Right renal pelvis (tissue), 4 donors: Measurements from ENCODE around the gene CDH13. TPM values are rescaled to one million over a fixed set of nuclear protein-coding genes. Genes with fewer than 3 reads are reported as not detected.

Experiments used
- DNase-seq, 4 donors: peaks; one replicate each; pipeline ENCODE4 v3.0.0-alpha.2; 2013; ENCODE audit warnings: low read depth in 4 of 4, low spot score in 3 of 4, missing footprints in 1 of 4
- polyA plus RNA-seq, 4 donors: library from polyadenylated mRNA; unstranded; fragments of 120-200 nt; gene quantifications; one replicate each; pipeline ENCODE4 v1.2.1, GENCODE V29; 2013; ENCODE audit not compliant: insufficient read length in 4 of 4

CDH13 gene
- polyA plus RNA-seq, 4 donors, result 10.1 to 16.5 (median 13.4) TPM

DNA sequence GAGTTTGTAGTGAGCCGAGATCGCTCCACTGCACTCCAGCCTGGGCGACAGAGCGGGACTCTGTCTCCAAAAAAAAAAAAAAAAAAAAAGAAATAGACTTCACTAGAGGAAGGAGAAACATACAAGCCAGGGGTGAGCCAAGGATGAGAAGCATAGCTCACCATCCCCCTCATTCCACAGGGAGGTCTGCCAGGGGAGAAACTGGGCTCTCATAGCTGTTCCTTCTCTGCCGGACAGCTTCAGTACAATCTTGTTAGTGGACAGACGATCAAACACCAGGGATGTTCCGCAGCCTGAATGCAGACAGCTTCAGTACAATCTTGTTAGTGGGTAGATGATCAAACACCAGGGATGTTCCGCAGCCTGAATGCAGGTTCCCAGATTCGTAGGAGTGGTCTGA is 509.6 kb downstream of the CDH13 start:
- no peak for DNase-seq

DNA sequence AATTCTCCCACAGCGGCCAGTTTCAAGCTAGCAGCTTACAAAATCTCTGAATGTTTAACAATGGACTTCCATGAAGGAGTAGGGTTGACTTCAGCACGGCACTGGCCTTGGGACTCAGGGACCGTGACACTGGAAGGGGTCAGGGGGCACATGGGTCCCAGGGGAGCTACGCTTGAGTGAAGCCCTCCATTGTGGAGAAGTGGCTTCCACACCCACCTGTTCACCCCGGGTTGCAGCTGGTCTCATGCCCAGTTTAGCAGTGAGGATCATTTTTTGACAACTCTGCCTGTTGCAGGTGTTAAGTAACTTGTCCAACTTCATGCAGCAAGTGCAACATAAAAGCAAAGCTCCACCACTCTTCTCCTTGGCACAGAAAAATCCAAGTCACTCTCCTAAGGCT is 510.2 kb downstream of the CDH13 start:
- DNase-seq, result no peak

DNA sequence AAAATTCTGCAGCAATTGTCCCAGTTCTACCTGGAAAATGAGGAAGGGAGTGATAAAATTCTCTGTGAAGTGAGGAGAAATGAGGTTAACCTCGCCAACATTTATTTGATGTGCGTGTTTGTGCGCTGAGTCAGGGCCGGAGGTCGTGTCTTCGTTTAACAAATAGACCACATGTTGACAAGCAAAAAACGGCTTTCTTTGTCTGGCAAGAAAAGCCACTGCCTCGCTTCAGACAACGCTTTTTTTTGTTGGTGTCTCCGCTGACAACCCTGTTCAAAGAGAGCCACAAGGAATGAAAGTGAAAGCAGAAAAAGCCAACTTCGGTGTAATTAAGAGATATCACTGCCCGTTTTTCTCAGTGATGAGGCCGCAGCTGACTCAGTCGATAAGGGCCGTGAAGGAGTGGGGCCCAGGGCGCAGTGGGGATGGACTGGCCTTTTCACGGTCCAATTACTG is 510.6 kb downstream of the CDH13 start:
- DNase-seq, result no peak

DNA sequence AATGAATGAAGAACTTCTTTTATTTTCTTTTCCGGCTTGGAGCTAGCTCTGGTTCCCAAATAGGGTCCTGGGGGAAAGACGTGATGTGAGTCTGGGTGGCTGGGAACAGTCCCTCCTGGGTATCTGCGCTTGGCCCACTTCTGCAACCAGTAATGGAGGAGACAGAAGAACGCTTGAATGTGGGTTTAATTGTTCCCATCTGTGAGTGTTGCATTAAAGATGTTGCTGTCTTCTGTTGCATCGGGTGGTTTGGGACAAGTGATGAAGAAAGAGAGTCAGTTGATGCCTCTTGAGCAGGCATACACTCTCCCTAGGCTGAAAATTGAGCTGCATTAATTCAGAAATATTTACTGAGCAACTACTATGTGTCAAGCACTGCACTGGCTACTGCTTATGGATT is 511.1 kb downstream of the CDH13 start:
- no peak for DNase-seq

DNA sequence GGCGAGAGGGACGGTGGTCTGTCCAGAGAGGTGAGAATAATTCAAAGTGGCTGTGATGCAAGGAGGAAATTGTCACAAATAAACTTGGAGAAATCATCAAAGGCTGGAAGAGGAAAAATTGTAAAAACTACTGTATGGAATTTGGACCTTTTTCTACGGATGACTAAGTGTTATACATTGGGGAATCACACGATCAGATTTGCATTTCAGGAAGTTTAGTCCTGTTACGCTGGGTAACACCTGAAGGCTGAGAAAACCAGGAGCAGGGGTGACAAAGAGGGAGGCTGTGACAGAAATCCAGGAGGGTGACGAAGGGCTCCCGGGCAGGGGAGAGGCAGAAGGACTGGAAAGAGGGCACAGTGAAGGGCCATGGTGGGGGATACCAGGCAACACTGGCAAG is 511.7 kb downstream of the CDH13 start:
- DNase-seq, result no peak

DNA sequence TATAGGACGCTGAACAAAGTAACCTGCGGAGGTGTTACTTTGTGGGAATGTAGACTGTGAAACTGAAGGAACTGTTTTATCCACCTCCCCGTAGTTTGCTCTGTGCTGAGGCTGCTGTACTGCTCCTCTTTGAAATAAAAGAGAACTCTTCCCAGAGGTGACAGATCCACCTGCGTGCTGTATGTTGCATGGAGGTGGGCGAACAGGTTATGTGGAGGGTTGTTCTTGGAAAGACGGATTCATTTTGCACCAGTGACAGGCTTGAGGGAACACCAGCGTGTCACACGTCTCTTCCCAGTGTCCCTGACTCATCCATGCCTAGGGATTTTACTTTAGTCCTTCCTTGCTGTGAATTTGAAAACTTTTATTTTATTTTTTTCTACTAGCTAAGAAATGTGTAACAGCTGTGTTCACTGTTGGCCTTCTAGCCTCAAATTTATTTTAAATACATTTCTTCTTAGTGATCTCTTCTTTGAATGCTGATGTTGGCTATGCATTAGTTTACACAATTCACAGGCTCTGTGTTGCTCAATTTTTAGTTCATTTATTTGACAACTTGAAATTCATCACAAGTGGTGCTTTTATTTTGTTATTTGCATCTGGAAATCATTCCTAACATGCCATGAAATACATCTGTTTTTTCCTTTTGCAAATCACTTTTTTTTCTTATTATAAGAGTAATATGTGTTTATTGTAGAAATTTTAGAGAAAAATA is 512.4 kb downstream of the CDH13 start:
- no peak for DNase-seq

DNA sequence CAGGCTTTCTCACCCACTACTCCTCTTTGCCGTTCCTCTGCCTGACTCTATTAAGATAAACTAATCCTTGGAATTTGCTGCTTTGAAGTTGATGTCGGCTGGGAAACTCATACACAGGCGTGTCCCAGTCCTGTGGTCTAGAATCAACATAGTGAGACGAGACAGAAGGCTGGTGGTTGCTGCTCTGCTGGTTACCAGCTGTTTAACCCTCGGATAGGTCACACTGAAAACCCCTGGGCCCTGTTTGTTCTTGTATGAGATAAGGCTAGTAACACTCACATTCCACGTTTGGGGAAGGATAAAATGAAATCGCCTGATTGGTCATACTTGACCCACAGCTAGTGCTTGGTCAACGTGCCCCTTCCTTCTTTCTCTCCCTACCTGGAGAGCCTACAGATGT is 517.0 kb downstream of the CDH13 start:
- DNase-seq, result no peak

DNA sequence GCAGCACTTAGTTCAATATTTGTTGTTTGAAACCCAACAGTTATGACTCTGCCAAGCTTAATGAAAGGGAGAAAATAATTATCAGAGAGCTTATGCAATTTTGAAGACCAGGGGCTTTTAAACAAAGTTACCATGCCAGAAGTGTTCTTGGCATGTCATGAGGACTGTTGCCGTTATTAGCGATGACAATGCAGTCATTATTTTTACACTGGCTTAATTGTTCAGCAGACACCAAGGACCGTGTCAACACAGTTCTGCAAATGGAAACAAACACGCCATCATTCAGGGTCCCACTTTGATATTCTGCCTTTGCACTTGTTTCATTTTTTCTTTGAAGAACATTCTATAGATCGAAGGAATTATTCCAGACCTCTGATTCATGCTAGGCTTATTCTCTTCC is 518.5 kb downstream of the CDH13 start:
- no peak for DNase-seq

DNA sequence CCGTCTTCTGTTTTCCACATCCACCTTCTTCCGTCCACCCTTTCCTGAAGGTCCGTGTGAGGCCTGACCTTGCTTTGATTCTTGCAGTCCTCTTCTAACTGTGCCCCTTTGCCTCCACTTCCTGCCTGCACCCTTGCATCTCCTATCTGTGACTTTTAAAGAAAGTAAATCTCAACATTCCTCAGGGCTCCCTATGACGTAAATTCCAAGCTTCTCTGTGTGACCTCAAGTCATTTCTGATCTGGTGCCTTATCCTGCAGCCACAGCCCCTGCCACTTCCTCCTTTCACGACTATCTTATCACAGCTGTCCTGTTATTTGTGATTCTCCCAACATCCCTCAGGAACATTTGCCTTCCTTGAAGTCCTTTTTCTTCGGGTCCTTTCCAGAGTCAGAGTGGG is 520.5 kb downstream of the CDH13 start:
- no peak for DNase-seq

DNA sequence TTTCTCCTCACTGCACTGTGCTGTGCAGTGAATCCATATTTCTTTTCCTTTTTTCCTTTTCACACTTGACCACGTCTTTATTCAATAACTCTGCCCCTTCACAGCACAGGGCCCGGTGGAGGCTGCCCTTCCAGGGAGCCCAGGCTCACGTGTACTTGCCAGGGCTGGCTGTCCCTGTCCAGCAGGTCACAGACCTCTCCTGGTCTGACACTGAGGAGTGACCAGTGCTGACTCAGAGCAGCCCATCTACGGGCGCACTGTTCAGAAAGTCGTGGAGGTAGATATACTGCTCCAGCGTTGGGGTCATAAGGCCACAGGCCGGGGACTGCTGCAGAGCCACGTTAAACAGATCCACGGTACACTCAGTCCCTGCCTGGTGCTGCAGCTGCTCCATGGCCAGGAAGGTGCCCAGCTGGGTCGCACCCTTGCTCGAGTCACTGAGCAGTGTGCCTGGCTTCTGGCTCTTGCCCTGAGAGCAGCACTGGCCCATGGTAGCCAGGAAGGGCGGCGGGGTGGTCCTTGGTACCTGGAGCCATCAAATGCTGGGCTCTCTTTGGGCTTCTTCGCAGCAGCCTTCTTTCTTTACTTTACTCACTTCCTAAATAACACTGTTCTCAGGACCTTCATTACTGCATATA is 531.7 kb downstream of the CDH13 start:
- DNase-seq, result no peak

DNA sequence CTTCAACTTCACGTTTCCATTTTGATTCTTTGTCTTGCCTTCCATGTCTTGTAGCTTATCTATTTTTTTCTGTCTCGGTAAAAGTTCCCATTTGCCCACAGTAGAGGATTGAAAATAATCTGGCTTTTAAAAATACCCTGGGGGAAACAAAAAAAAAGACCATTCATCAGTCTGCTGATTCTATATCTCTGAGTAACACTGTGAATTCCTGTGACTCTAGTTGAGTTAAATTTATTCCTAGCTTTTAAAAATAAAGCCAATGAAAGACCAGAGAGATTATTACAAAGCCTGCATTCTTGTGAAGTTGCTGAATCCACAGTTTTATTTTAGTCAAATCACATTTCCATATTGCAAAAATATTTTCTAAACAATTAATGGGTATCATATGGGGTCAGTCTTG is 532.3 kb downstream of the CDH13 start:
- DNase-seq, result no peak

DNA sequence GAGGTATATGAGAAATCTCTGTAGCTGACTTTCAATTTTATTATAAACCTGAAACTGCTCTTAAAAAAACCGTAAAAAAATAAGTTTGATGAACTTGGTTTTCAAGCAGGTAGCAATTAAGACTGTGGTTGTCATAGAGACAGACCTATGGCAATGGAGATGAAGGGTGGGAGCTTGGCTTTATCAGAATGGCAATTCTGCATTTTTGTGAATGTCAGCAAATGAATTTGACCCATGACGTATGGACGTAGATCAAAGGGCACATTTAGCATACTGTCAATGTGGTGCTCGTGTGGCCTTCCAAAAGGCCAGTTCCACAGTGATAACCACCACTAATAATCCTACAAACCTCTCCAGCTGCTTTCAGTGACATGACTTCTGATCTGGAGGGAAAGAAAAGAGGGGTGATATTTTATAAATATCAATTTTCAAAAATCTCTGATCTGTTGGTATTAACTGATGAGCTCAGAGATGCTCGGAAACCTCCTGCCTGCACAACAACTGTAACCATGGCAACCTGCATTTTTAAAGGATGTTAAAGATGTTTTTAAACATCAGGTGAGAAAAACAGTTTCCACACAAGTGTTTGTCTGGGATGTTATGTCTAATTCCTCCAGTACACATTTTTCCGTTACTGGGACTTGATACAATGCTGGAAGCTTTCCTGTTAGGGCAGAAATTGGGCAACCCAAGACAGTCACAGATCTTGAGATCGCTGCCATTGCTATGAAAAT is 533.7 kb downstream of the CDH13 start:
- DNase-seq, result no peak

DNA sequence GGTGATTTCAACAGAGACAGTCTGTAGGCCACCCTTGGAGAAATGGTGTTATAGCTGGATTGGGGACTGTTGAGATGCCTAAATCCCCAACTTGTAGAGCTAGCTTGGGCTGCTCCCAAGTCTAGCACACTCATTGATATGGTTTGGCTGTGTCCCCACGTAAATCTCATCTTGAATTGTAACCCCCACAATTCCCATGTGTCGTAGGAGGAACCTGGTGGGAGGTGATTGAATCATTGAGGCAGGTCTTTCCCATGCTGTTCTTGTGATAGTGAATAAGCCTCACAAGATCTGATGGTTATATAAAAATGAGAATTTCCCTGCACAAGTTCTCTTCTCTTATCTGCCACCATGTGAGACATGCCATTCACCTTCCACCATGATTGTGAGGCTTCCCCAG is 536.0 kb downstream of the CDH13 start:
- DNase-seq, result no peak

DNA sequence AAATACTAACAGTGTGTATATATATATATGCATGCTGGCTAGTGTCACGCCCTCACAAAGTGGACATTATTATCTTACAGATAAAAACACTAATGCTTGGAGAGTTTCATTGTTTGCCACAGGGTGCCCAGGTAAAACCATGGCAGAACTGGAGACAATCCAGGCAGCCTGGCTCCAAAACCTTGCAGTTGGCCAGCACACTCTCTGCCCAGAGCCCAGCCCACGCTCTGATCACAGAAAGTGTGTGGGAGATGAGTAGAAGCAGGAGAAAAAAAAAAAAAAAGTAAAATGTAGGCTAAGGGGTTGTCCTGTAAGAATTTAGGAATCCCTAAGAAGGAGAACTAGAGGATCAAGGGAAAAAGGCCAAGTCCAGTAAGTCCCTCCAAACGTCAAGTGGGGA is 538.0 kb downstream of the CDH13 start:
- DNase-seq, result no peak

DNA sequence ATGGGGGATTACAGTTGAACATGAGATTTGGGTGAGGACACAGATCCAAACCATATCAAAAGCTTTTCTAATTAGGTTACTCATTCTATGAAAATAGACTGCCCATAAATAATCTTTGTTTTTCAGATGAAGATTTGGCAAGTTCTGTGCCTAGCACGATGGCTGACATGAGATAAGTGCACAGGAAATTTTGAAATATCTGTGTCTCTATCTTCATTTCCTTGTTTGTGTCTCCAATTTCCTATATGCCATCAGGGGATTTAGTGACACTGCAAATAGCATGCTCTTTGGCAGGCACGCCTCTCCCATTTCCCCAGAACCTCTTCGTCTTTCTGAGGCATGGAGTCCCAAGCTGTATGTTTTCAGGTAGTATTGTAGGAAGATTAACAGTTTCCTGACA is 544.6 kb downstream of the CDH13 start:
- no peak for DNase-seq

DNA sequence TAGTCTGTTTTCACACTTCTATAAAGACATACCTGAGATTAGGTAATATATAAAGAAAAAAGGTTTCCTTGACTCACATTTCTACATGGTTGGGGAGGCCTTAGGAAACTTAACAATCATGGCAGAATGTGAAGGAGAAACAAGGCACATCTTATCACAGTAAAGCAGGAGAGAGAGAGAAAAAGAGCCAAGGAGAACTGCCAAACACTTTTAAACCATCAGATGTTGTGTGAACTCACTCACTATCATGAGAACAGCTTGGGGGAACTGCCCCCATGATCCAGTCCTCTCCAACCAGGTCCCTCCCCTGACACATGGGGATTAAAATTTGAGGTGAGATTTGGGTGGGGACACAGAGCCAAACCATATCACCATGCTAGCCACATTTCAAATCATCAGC is 547.9 kb downstream of the CDH13 start:
- DNase-seq, result no peak

DNA sequence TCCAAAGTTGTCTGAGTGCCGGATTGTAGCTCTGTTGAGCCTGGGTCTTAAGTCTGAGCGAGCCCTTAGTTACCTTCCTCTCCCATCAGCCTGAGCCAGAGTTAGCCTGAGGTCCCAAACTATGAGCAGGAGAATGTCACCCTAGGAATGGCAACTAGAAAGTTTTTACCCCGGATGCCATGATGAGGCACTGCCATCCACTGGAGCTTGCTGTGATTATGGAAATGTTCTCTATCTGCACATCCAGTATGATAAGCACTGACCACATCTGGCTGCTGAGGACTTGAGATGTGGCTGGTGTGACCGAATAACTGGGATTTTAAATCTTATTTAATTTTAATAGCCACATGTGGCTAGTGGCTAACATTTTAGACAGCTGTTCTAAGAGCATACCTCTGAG is 550.0 kb downstream of the CDH13 start:
- DNase-seq, result no peak

DNA sequence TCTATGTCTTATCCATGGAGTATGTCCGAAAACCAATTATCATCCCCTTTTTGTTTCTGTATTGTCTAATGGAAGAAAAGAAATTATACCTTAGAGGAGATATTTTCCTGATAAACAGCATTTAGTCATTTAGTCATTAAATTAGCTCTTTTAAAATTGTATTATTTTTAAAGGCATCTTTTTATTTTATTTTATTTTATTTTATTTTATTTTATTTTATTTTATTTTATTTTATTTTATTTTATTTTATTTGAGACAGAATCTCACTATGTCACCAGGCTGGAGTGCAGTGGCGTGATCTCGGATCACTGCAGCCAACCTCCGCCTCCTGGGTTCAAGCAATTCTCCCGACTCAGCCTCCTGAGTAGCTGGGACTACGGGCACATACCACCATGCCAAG is 559.1 kb downstream of the CDH13 start:
- DNase-seq, result no peak

DNA sequence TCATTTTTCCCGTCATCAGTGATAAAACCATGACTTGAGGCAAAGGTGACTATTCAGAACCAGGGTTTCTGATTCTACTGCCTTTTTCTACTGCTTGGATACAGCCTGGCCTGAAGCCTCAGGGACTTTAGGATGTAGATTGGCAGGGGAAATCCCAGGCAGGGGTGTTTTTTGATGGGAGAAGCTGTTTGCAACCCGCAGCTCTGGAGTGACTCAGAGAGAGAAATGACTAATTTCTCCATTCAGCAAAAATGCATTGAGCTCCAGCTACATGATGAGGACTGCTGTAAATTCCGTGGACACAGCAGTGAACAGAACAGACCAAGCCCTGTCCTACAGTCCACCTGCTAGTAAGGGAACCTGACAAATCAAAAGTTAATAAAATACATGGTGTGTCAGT is 560.6 kb downstream of the CDH13 start:
- DNase-seq, result no peak

DNA sequence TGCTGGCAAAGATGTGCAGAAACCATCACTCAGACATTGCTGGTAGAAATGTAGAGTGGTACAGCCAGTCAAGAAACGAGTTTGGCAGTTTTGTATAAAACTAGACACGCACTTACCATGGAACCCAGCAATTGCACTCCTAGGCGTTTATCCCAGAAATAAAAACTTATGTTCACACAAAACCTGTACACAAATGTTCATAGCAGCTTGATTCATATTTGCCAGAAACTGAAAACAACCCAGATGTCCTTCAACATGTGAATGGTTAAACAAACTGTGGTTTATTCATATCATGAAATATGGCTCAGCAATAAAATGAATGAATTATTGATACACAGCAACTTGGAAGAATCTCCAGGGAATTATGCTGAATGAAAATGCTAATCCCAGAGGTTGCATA is 570.0 kb downstream of the CDH13 start:
- DNase-seq, result no peak

DNA sequence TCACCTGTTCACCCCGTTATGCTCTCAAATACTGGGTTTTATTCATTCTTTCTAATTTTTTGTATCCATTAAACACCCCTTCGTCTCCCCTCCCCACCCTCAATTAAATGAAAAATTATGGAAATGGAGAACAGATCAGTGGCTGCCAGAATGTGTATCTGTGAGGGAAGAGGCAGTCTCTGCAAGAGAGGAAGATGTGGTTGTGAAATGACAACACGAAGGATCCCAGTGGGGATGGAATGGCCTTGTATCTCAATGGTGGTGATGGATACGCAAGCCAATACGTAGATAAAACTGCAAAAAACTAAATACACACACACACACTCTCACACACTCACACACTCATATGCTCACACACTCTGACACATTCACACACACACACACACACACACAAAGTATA is 570.7 kb downstream of the CDH13 start:
- DNase-seq, result no peak

DNA sequence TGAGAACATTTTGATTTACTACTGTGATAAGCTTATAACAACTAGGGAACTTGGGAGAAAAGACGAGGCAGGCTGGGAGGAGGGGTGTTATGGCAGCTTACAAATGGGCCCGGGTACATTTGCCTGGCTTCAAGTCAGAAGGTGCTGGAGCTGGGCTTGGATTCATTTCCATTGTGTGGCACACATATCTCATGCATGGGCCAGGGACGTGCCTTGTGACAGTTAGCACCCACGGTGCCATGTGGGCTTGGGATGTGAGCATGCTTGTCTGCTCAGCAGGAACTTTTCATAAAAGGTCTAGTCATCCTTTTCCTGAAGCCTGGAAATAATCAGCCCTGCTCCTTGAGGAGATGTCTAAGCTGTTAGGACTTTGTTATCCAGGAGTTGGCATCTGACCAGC is 572.2 kb downstream of the CDH13 start:
- no peak for DNase-seq
